Astrocyte (in vitro differentiated cells and primary cell): ENCODE data around the gene TSSK1B. TPM values are rescaled to one million over a fixed set of nuclear protein-coding genes. Genes with fewer than 3 reads are reported as not detected.

Source experiments
- DNase-seq: peaks from one replicate; pipeline ENCODE4 v3.0.0-alpha.2; 2010; ENCODE audit warnings: low read depth
- FAIRE-seq: peaks from 2 replicates; lab custom pipeline; 2011; peaks lifted over from hg19 to GRCh38; lab: Jason Lieb, UNC
- H2AFZ ChIP-seq: 2 replicates; pipeline ENCODE4 v1.6.0; 2012; ENCODE audit warnings: low read depth, low read length, inconsistent platforms
- H3K27ac ChIP-seq: 2 replicates; pipeline ENCODE4 v1.5.1; 2011; ENCODE audit warnings: low read depth, low read length, inconsistent platforms
- H3K27me3 ChIP-seq: 2 replicates; pipeline ENCODE4 v1.6.0; 2011; ENCODE audit warnings: low read length, inconsistent platforms; ENCODE audit not compliant: insufficient read depth
- H3K36me3 ChIP-seq: 2 replicates; pipeline ENCODE4 v1.5.1; 2011; ENCODE audit warnings: low read length, inconsistent platforms; ENCODE audit not compliant: insufficient read depth
- H3K4me1 ChIP-seq: 2 replicates; pipeline ENCODE4 v1.5.1; 2011; ENCODE audit warnings: low read length, inconsistent platforms; ENCODE audit not compliant: insufficient read depth
- H3K4me2 ChIP-seq: 2 replicates; pipeline ENCODE4 v1.6.0; 2012; ENCODE audit warnings: low read length, inconsistent platforms
- H3K4me3 ChIP-seq: 2 replicates; pipeline ENCODE4 v1.5.1; 2011; ENCODE audit warnings: low read depth, mild to moderate bottlenecking, low read length, inconsistent platforms; ENCODE audit not compliant: insufficient read depth
- H3K79me2 ChIP-seq: 2 replicates; pipeline ENCODE4 v1.6.0; 2012; ENCODE audit warnings: mild to moderate bottlenecking, low read length, inconsistent platforms; ENCODE audit not compliant: insufficient read depth
- H3K9ac ChIP-seq: 2 replicates; pipeline ENCODE4 v1.6.0; 2012; ENCODE audit warnings: mild to moderate bottlenecking, low read length, inconsistent platforms
- H3K9me3 ChIP-seq: 2 replicates; pipeline ENCODE4 v1.5.1; 2012; ENCODE audit warnings: low read depth, mild to moderate bottlenecking, low read length, inconsistent platforms; ENCODE audit not compliant: insufficient read depth
- H4K20me1 ChIP-seq: 2 replicates; pipeline ENCODE4 v1.6.0; 2012; ENCODE audit warnings: low read length, inconsistent platforms; ENCODE audit not compliant: insufficient read depth
- H3K27ac Mint-ChIP-seq: one replicate; pipeline ENCODE4 v1.8.0; 2021; ENCODE audit warnings: mild to moderate bottlenecking, mixed read lengths; ENCODE audit not compliant: unreplicated experiment
- H3K27me3 Mint-ChIP-seq: one replicate; pipeline ENCODE4 v1.8.0; 2021; ENCODE audit warnings: low read depth, mixed read lengths; ENCODE audit not compliant: unreplicated experiment
- H3K36me3 Mint-ChIP-seq: one replicate; pipeline ENCODE4 v1.8.0; 2021; ENCODE audit warnings: low read depth, mixed read lengths; ENCODE audit not compliant: unreplicated experiment
- H3K4me1 Mint-ChIP-seq: one replicate; pipeline ENCODE4 v1.8.0; 2021; ENCODE audit warnings: low read depth, mixed read lengths; ENCODE audit not compliant: unreplicated experiment
- H3K4me3 Mint-ChIP-seq: one replicate; pipeline ENCODE4 v1.8.0; 2021; ENCODE audit warnings: mild to moderate bottlenecking, moderate library complexity, mixed read lengths; ENCODE audit not compliant: unreplicated experiment
- H3K9me3 Mint-ChIP-seq: one replicate; pipeline ENCODE4 v1.8.0; 2021; ENCODE audit warnings: mild to moderate bottlenecking, mixed read lengths; ENCODE audit not compliant: unreplicated experiment
- EZH2 ChIP-seq: IDR thresholded peaks from 2 replicates; pipeline ENCODE4 v1.6.1; 2012; ENCODE audit warnings: mild to moderate bottlenecking, low read length, inconsistent platforms; ENCODE audit not compliant: insufficient read depth
- total RNA-seq: library from RNA; stranded (reverse); gene quantifications from 2 replicates; pipeline ENCODE4 v1.2.1, GENCODE V29; 2021
- TF ChIP-seq, protein P1 (sequence below): IDR thresholded peaks from 2 replicates; pipeline ENCODE4 v1.5.1; 2011; ENCODE audit warnings: low read depth, mild to moderate bottlenecking, inconsistent platforms, low read length, moderate library complexity; ENCODE audit not compliant: insufficient read depth

Gene TSSK1B
- total RNA-seq, 1 donor from 2014 or later, result 0.20 TPM

DNA sequence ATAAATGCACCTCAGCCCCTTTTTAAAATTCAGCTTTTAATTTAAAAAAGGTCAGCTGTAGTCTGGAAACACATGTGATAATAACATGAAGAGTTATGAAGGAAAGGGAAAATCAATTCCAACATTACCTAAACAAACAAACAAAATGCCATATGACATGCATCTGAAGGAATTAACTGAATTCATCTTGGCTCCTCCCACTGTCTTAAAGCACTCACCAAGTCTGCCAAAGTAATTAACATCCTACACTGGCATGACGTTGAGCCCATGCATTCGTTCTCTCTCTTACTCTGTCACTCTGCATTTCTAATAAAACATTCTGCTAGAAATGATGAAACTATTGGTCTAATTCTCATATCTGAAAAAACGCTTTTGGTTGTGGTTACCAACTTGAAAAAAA is 37.7 kb downstream of the TSSK1B start:
- FAIRE-seq (no peak), DNase-seq (no peak)
- H3K27me3 Mint-ChIP-seq, result no peaks in the 10 kb centered on the region
- Histone ChIP-seq H3K27ac (no peak overlapping the region), H3K9ac (no peak overlapping the region), H2AFZ (no peak overlapping the region), H3K79me2 (no peaks in the 10 kb centered on the region), H3K4me2 (no peak overlapping the region), H3K4me1 (no peaks in the 10 kb centered on the region), H3K27me3 (no peaks in the 10 kb centered on the region), H3K36me3 (no peaks in the 10 kb centered on the region), H3K9me3 (no peaks in the 10 kb centered on the region), H3K4me3 (no peak overlapping the region), H4K20me1 (no peaks in the 10 kb centered on the region)
- peaks cover 4% of the 10 kb centered on the region for H3K4me1 Mint-ChIP-seq
- no peak for TF ChIP-seq EZH2
- TF ChIP-seq, protein P1, sequence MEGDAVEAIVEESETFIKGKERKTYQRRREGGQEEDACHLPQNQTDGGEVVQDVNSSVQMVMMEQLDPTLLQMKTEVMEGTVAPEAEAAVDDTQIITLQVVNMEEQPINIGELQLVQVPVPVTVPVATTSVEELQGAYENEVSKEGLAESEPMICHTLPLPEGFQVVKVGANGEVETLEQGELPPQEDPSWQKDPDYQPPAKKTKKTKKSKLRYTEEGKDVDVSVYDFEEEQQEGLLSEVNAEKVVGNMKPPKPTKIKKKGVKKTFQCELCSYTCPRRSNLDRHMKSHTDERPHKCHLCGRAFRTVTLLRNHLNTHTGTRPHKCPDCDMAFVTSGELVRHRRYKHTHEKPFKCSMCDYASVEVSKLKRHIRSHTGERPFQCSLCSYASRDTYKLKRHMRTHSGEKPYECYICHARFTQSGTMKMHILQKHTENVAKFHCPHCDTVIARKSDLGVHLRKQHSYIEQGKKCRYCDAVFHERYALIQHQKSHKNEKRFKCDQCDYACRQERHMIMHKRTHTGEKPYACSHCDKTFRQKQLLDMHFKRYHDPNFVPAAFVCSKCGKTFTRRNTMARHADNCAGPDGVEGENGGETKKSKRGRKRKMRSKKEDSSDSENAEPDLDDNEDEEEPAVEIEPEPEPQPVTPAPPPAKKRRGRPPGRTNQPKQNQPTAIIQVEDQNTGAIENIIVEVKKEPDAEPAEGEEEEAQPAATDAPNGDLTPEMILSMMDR, result no peak
- no peak overlapping the region for H3K27ac Mint-ChIP-seq
- no peak overlapping the region for H3K4me3 Mint-ChIP-seq
- H3K36me3 Mint-ChIP-seq, result no peaks in the 10 kb centered on the region
- no peaks in the 10 kb centered on the region for H3K9me3 Mint-ChIP-seq

DNA sequence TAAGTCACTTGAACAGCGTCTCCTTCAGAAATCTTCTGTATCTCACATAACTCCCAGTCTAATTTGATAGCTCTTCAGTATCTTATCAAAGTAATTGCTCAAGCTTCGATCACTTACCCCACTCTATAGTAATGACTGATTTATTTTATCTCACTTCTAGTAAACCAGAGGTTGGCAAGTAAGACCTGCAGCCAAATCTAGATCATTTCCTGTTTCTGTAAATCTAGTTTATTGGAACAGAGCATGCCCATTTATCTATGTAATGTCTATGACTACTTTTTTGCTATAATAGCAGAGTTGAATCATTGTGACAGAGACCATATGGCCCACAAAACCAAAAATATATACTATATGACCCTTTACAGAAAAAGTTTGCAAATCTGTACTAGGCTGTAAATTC is 40.1 kb downstream of the TSSK1B start:
- no peaks in the 10 kb centered on the region for H3K36me3 Mint-ChIP-seq
- H3K36me3 ChIP-seq, result no peaks in the 10 kb centered on the region

DNA sequence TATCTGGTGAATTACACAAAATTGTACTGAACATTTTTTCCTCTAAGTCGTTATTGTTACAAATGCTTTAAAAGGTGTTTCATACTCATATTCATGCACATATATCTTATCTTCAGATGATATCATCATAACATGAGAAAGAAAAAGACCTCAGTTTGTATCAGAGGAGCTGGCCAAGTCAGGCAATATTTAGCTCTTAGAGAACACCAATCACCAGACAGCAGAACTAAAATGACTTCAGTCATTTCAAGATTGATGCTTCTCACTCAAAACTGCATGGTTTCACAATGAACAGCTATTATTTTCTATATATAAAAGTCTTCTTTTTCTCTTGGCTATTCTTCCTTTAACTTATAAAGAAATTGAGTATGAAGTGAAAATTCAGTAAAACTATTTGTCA is 44.6 kb downstream of the TSSK1B start:
- Histone ChIP-seq H2AFZ (no peak overlapping the region), H3K4me3 (no peak overlapping the region), H3K79me2 (no peaks in the 10 kb centered on the region), H3K9ac (no peak overlapping the region), H3K9me3 (no peaks in the 10 kb centered on the region), H3K36me3 (no peaks in the 10 kb centered on the region), H3K4me1 (no peaks in the 10 kb centered on the region), H3K27me3 (no peaks in the 10 kb centered on the region), H3K4me2 (no peak overlapping the region), H3K27ac (no peak overlapping the region), H4K20me1 (no peaks in the 10 kb centered on the region)
- no peak for FAIRE-seq
- Mint-ChIP-seq H3K27ac (no peak overlapping the region), H3K4me3 (no peak overlapping the region), H3K27me3 (no peaks in the 10 kb centered on the region), H3K36me3 (no peaks in the 10 kb centered on the region), H3K4me1 (no peaks in the 10 kb centered on the region), H3K9me3 (no peaks in the 10 kb centered on the region)
- no peak for DNase-seq
- TF ChIP-seq EZH2, result no peak
- TF ChIP-seq, protein P1, result no peak

More for the DNA sequence above, 40.1 kb downstream of the TSSK1B start:
- H3K9me3 ChIP-seq, result no peaks in the 10 kb centered on the region
- TF ChIP-seq, protein P1, result no peak
- TF ChIP-seq EZH2, result no peak
- no peaks in the 10 kb centered on the region for H3K9me3 Mint-ChIP-seq
- no peaks in the 10 kb centered on the region for H3K4me1 ChIP-seq
- H3K27ac Mint-ChIP-seq, result no peak overlapping the region
- H3K9ac ChIP-seq, result no peak overlapping the region
- no peak overlapping the region for H3K4me2 ChIP-seq
- FAIRE-seq (no peak), DNase-seq (no peak)
- H3K27ac ChIP-seq, result no peak overlapping the region
- no peaks in the 10 kb centered on the region for H4K20me1 ChIP-seq
- H3K4me3 Mint-ChIP-seq, result no peak overlapping the region
- H3K4me3 ChIP-seq, result no peak overlapping the region
- no peaks in the 10 kb centered on the region for H3K27me3 ChIP-seq
- peaks cover 4% of the 10 kb centered on the region for H3K4me1 Mint-ChIP-seq
- H2AFZ ChIP-seq, result no peak overlapping the region
- no peaks in the 10 kb centered on the region for H3K27me3 Mint-ChIP-seq
- H3K79me2 ChIP-seq, result no peaks in the 10 kb centered on the region
